HCT116 (cell line): ENCODE results near the gene SLC16A1. TPM values are rescaled to one million over a fixed set of nuclear protein-coding genes. Genes with fewer than 3 reads are reported as not detected.

Experiments
- ATAC-seq: fragments of 200-7000 bp; cut with Tn5 transposase; 2 replicates; pipeline ENCODE4 v1.9.1; 2020; ENCODE audit warnings: mild to moderate bottlenecking, moderate library complexity
- BruUV-seq: library from RNA; stranded (reverse); fragments of 400-500 nt; replicated peaks from 2 replicates; lab custom pipeline; 2021; lab: Mats Ljungman, UMichigan
- CTCF ChIA-PET: fragments of 300-600 bp; sonication (Branson Sonifier 250); formaldehyde crosslinking; loops from one replicate; lab custom pipeline; 2021; ENCODE audit warnings: antibody characterized with exemption; lab: Charles Lee
- POLR2A ChIA-PET: fragments of 300-600, 350-600 bp; sonication (Branson Sonifier 250); formaldehyde crosslinking; loops from one replicate; lab custom pipeline; 2021; ENCODE audit warnings: antibody characterized with exemption; lab: Charles Lee
- RAD21 ChIA-PET, 2 experiments: fragments of 300-600 bp; sonication (Branson Sonifier 250); formaldehyde crosslinking; loops; one replicate each; lab custom pipeline; 2023; ENCODE audit warnings: low total read pairs in 2 of 2; ENCODE audit not compliant: uncharacterized antibody in 2 of 2, unreplicated experiment in 2 of 2, low non-redundant PET in 1 of 2; lab: Charles Lee
- DNase-seq: peaks from one replicate; pipeline ENCODE4 v3.0.0-alpha.2; 2010; ENCODE audit warnings: low read depth, low spot score
- H2AFZ ChIP-seq: fragments of 200-600 bp; shearing (Covaris generic), sonication (generic); 2 replicates; pipeline ENCODE4 v1.6.1; 2017; ENCODE audit warnings: low read depth, mixed run types, mixed read lengths, antibody characterized with exemption, low read length; ENCODE audit not compliant: poor library complexity, severe bottlenecking
- H3K27ac ChIP-seq: 2 replicates; pipeline ENCODE4 v1.5.1; 2012; ENCODE audit warnings: low read depth, low read length
- H3K27me3 ChIP-seq: fragments of 200-600 bp; sonication (generic); 2 replicates; pipeline ENCODE4 v1.6.1; 2016; ENCODE audit warnings: mixed run types, low read length, mixed read lengths; ENCODE audit not compliant: insufficient read depth
- H3K36me3 ChIP-seq, 2 experiments: fragments of 200-500 bp in 1 of 2; fragments of 200-600 bp in 1 of 2; sonication (Bioruptor generic) in 1 of 2; sonication (generic) in 1 of 2; 2 replicates each; pipeline versions ENCODE4 v1.5.1 to v1.6.1; 2014 to 2016; ENCODE audit warnings: low read length in 2 of 2, inconsistent platforms in 1 of 2, mixed read lengths in 1 of 2, mixed run types in 1 of 2; ENCODE audit not compliant: insufficient read depth in 2 of 2, control insufficient read depth in 1 of 2
- H3K4me1 ChIP-seq, 2 experiments: fragments of 200-600 bp in 1 of 2; sonication (generic) in 1 of 2; 2 replicates each; pipeline versions ENCODE4 v1.5.1 to v1.6.1; 2012 to 2017; ENCODE audit warnings: low read length in 2 of 2, inconsistent platforms in 1 of 2, mild to moderate bottlenecking in 1 of 2, mixed read lengths in 1 of 2, mixed run types in 1 of 2, moderate library complexity in 1 of 2; ENCODE audit not compliant: insufficient read depth in 2 of 2, control insufficient read depth in 1 of 2
- H3K4me2 ChIP-seq: fragments of 200-600 bp; sonication (generic); 2 replicates; pipeline ENCODE4 v1.6.1; 2017; ENCODE audit warnings: mixed run types, low read length, mixed read lengths
- H3K4me3 ChIP-seq, 2 experiments: fragments of 200-600 bp in 1 of 2; sonication (generic) in 1 of 2; replicated peaks in 1 of 2; 2 replicates each; pipeline ENCODE4 v1.5.1; 2011 to 2016; ENCODE audit warnings: low read length in 2 of 2, control low read depth in 1 of 2, low read depth in 1 of 2, mild to moderate bottlenecking in 1 of 2, mixed read lengths in 1 of 2, mixed run types in 1 of 2
- H3K79me2 ChIP-seq: fragments of 200-600 bp; sonication (generic); 2 replicates; pipeline ENCODE4 v1.6.1; 2017; ENCODE audit warnings: mild to moderate bottlenecking, mixed run types, low read length, moderate library complexity, mixed read lengths; ENCODE audit not compliant: insufficient read depth
- H3K9ac ChIP-seq: fragments of 200-600 bp; sonication (generic); 2 replicates; pipeline ENCODE4 v1.6.1; 2016; ENCODE audit warnings: low read length, mixed read lengths
- H3K9me2 ChIP-seq: fragments of 200-600 bp; sonication (generic), shearing (Covaris generic); 2 replicates; pipeline ENCODE4 v1.6.1; 2017; ENCODE audit warnings: mixed run types, mild to moderate bottlenecking, moderate library complexity; ENCODE audit not compliant: insufficient read depth
- H3K9me3 ChIP-seq, 2 experiments: fragments of 200-500 bp in 1 of 2; fragments of 200-600 bp in 1 of 2; sonication (Bioruptor generic) in 1 of 2; sonication (generic) in 1 of 2; 2 replicates each; pipeline ENCODE4 v1.6.1; 2014 to 2017; ENCODE audit warnings: low read length in 2 of 2, mixed read lengths in 2 of 2, inconsistent platforms in 1 of 2, low read depth in 1 of 2, mild to moderate bottlenecking in 1 of 2, mixed run types in 1 of 2, moderate library complexity in 1 of 2; ENCODE audit not compliant: control insufficient read depth in 1 of 2, insufficient read depth in 1 of 2
- H4K20me1 ChIP-seq: fragments of 200-600 bp; sonication (generic), shearing (Covaris generic); 2 replicates; pipeline ENCODE4 v1.6.1; 2017; ENCODE audit warnings: mixed run types, mild to moderate bottlenecking, moderate library complexity; ENCODE audit not compliant: insufficient read depth
- CBX3 ChIP-seq: IDR thresholded peaks from 2 replicates; pipeline ENCODE4 v1.6.1; 2012; ENCODE audit warnings: low read depth
- EGR1 ChIP-seq: IDR thresholded peaks from 2 replicates; pipeline ENCODE4 v1.6.1; 2012; ENCODE audit warnings: low read depth
- FOSL1 ChIP-seq: IDR thresholded peaks from 2 replicates; pipeline ENCODE4 v1.6.1; 2012; ENCODE audit warnings: low read depth
- JUND ChIP-seq: IDR thresholded peaks from 2 replicates; pipeline ENCODE4 v1.6.1; 2012
- MAX ChIP-seq: IDR thresholded peaks from 2 replicates; pipeline ENCODE4 v1.6.1; 2012
- POLR2AphosphoS5 ChIP-seq: IDR thresholded peaks from 2 replicates; pipeline ENCODE4 v1.6.1; 2011; ENCODE audit warnings: mild to moderate bottlenecking, low read depth, low read length, moderate library complexity
- RAD21 ChIP-seq: IDR thresholded peaks from 2 replicates; pipeline ENCODE4 v1.6.1; 2012; ENCODE audit warnings: low read depth, mild to moderate bottlenecking
- SIN3A ChIP-seq: IDR thresholded peaks from 2 replicates; pipeline ENCODE4 v1.6.1; 2012; ENCODE audit warnings: low read depth
- SRF ChIP-seq: IDR thresholded peaks from 2 replicates; pipeline ENCODE4 v1.6.1; 2012; ENCODE audit warnings: low read depth
- TCF7L2 ChIP-seq: IDR thresholded peaks from 2 replicates; pipeline ENCODE4 v1.7.0; 2011; ENCODE audit warnings: borderline replicate concordance, inconsistent platforms; ENCODE audit not compliant: insufficient read depth, insufficient read length; ENCODE audit errors: extremely low read depth
- ZFX ChIP-seq: fragments of 450-650 bp; IDR thresholded peaks from 2 replicates; pipeline ENCODE4 v1.6.1; 2017
- ZNF274 ChIP-seq: fragments of 200-500 bp; sonication (Bioruptor generic); IDR thresholded peaks from 2 replicates; pipeline ENCODE4 v1.6.1; 2014; ENCODE audit warnings: mild to moderate bottlenecking, low read depth, low read length, inconsistent platforms
- intact Hi-C: fragments of 100-400 bp; cut with micrococcal nuclease; formaldehyde crosslinking; loops from 2 replicates; pipeline ENCODE4 v1.10.0; 2022
- total RNA-seq: library from RNA; stranded (reverse); gene quantifications from one replicate; pipeline ENCODE4 v1.2.1, GENCODE V29; 2021; ENCODE audit not compliant: unreplicated experiment
- TF ChIP-seq, protein P1 (sequence below): IDR thresholded peaks from 2 replicates; pipeline ENCODE4 v1.6.1; 2012
- TF ChIP-seq, protein P2 (sequence below), 3 experiments: fragments of 200-600 bp in 1 of 3; sonication (generic) in 1 of 3; IDR thresholded peaks in 2 of 3; conservative IDR thresholded peaks in 1 of 3; 2 replicates each; pipeline ENCODE4 v1.5.1; 2012 to 2017; ENCODE audit warnings: low read depth in 2 of 3, low read length in 2 of 3, antibody characterized with exemption in 1 of 3, borderline replicate concordance in 1 of 3, control low read depth in 1 of 3, mild to moderate bottlenecking in 1 of 3, mixed read lengths in 1 of 3, mixed run types in 1 of 3, moderate library complexity in 1 of 3; ENCODE audit not compliant: insufficient read depth in 1 of 3
- TF ChIP-seq, protein P3 (sequence below): IDR thresholded peaks from 2 replicates; pipeline ENCODE4 v1.6.1; 2011; ENCODE audit warnings: mild to moderate bottlenecking, low read length, moderate library complexity; ENCODE audit not compliant: insufficient replicate concordance; ENCODE audit errors: extremely low read depth

SLC16A1 gene
- total RNA-seq, 1 experiment from 2014 or later: 96.7 TPM

- no peaks in the 10 kb centered on the region for H3K27me3 ChIP-seq
- CTCF ChIA-PET: no interaction called here
- no peak overlapping the region for H3K4me2 ChIP-seq
- H3K9me2 ChIP-seq: no peaks in the 10 kb centered on the region
- peaks cover under 1% of the 10 kb centered on the region; the same call in 1 of the 2 replicates for H4K20me1 ChIP-seq
- no peak overlapping the region for H2AFZ ChIP-seq
- H3K4me1 ChIP-seq: peaks cover 16 to 21% of the 10 kb centered on the region in 2 experiments
- no TSS peak for BruUV-seq
- intact Hi-C loops: no loop called here
- TF ChIP-seq FOSL1: no peak
- TF ChIP-seq, protein P1, sequence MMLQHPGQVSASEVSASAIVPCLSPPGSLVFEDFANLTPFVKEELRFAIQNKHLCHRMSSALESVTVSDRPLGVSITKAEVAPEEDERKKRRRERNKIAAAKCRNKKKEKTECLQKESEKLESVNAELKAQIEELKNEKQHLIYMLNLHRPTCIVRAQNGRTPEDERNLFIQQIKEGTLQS: no peak
- TF ChIP-seq SIN3A: no peak
- TF ChIP-seq POLR2AphosphoS5: no peak
- TF ChIP-seq, protein P2, sequence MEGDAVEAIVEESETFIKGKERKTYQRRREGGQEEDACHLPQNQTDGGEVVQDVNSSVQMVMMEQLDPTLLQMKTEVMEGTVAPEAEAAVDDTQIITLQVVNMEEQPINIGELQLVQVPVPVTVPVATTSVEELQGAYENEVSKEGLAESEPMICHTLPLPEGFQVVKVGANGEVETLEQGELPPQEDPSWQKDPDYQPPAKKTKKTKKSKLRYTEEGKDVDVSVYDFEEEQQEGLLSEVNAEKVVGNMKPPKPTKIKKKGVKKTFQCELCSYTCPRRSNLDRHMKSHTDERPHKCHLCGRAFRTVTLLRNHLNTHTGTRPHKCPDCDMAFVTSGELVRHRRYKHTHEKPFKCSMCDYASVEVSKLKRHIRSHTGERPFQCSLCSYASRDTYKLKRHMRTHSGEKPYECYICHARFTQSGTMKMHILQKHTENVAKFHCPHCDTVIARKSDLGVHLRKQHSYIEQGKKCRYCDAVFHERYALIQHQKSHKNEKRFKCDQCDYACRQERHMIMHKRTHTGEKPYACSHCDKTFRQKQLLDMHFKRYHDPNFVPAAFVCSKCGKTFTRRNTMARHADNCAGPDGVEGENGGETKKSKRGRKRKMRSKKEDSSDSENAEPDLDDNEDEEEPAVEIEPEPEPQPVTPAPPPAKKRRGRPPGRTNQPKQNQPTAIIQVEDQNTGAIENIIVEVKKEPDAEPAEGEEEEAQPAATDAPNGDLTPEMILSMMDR (IDR thresholded peaks at IDR 0.05 in 2 of 3, conservative IDR thresholded peaks at IDR 0.05 in 1 of 3; ENCODE audit: borderline replicate concordance in 1 of 3, insufficient read depth in 1 of 3, low read depth in 2 of 3, low read length in 2 of 3): no peak
- no peak for TF ChIP-seq MAX
- TF ChIP-seq, protein P3, sequence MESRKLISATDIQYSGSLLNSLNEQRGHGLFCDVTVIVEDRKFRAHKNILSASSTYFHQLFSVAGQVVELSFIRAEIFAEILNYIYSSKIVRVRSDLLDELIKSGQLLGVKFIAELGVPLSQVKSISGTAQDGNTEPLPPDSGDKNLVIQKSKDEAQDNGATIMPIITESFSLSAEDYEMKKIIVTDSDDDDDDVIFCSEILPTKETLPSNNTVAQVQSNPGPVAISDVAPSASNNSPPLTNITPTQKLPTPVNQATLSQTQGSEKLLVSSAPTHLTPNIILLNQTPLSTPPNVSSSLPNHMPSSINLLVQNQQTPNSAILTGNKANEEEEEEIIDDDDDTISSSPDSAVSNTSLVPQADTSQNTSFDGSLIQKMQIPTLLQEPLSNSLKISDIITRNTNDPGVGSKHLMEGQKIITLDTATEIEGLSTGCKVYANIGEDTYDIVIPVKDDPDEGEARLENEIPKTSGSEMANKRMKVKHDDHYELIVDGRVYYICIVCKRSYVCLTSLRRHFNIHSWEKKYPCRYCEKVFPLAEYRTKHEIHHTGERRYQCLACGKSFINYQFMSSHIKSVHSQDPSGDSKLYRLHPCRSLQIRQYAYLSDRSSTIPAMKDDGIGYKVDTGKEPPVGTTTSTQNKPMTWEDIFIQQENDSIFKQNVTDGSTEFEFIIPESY: no peak
- no peak for TF ChIP-seq EGR1
- TF ChIP-seq SRF: no peak
- no peak for TF ChIP-seq ZNF274
- no peak for TF ChIP-seq RAD21
- no peak for TF ChIP-seq CBX3
- no peak for TF ChIP-seq ZFX
- no peak for TF ChIP-seq TCF7L2
- no peak for TF ChIP-seq JUND
- POLR2A ChIA-PET: no interaction called here
- peaks cover 11% of the 10 kb centered on the region; the same call in 1 of the 2 replicates for H3K79me2 ChIP-seq
- no peak overlapping the region for H3K9ac ChIP-seq
- ATAC-seq: no peak
- RAD21 ChIA-PET: no interaction called here
- no peak overlapping the region for H3K27ac ChIP-seq
- H3K9me3 ChIP-seq: no peaks in the 10 kb centered on the region
- no peak for DNase-seq
- no peak overlapping the region for H3K4me3 ChIP-seq
- H3K36me3 ChIP-seq: peaks cover 8 to 24% of the 10 kb centered on the region in 2 experiments; a peak in 2 of 4 replicates
Observed at GRCh38 chr1:112909847-112910246, 46.1 kb downstream of the SLC16A1 start.
